ENCODE measurements around the gene CFAP299. TPM values are rescaled to one million over a fixed set of nuclear protein-coding genes. Genes with fewer than 3 reads are reported as not detected.

Gene CFAP299
- total RNA-seq, 1 experiment from 2014 or later, result not detected

GRCh38 chr4:80566203-80566872 is 230.8 kb downstream of the CFAP299 start:
- no peaks in the 10 kb centered on the region for H3K4me1 ChIP-seq (replicated peaks; ENCODE audit: insufficient read depth)
- no TSS peak for BruUV-seq (replicated peaks)
- H3K27me3 ChIP-seq (ENCODE audit: insufficient read depth, low read depth), result no peaks in the 10 kb centered on the region
- ChIA-PET CTCF (no interaction called here), POLR2A (ENCODE audit: unreplicated experiment) (no interaction called here)
- no peak overlapping the region for H3K4me3 ChIP-seq
- H3K4me2 ChIP-seq, result peak overlapping the region; percentile 40; the same call in 1 of the 2 replicates
- H3K27ac ChIP-seq, result no peak overlapping the region
- no peak for DNase-seq
- no peak overlapping the region for H2AFZ ChIP-seq
- no peaks in the 10 kb centered on the region for H3K36me3 ChIP-seq (ENCODE audit: low read depth)
- no peaks in the 10 kb centered on the region for H4K20me1 ChIP-seq (ENCODE audit: insufficient read depth)
- intact Hi-C loops (cut with micrococcal nuclease; ENCODE audit: unreplicated experiment), result no loop called here
- H3K79me2 ChIP-seq (ENCODE audit: low read depth), result no peaks in the 10 kb centered on the region
- TF ChIP-seq EZH2 (IDR thresholded peaks at IDR 0.05; ENCODE audit: low read depth), result no peak
- no peak for TF ChIP-seq CTCF (conservative IDR thresholded peaks at IDR 0.05)
- H3K9me2 ChIP-seq (ENCODE audit: insufficient read depth), result no peaks in the 10 kb centered on the region
- no peaks in the 10 kb centered on the region for H3K9me3 ChIP-seq (ENCODE audit: insufficient read depth, low read depth)
- no peaks in the 10 kb centered on the region for H3F3A ChIP-seq (ENCODE audit: insufficient read depth, low read depth)

DNA sequence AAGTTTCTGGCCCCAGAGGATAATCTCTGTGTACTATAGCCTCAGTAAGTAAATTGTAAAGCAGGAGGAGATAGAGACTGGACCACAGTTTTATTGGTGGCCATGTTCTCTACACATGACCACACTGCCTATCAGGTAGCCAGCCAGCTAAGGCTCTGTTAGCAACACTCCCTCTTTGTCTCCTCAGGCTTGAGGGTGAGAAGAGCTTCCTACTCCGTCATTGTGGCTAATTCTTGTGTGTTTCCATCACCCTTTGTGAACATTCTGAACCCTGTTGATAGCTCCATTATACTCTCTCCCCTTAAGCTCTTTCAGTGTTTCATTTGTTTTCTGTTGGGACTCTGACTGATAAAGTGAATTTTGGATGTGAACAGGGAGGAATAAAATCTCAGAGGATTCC is 233.4 kb downstream of the CFAP299 start:
- no peak for TF ChIP-seq CTCF (conservative IDR thresholded peaks at IDR 0.05)
- TF ChIP-seq EZH2 (IDR thresholded peaks at IDR 0.05; ENCODE audit: low read depth), result no peak
- Histone ChIP-seq H3K4me1 (replicated peaks; ENCODE audit: insufficient read depth) (no peaks in the 10 kb centered on the region), H3K9me3 (ENCODE audit: insufficient read depth, low read depth) (no peaks in the 10 kb centered on the region), H2AFZ (no peak overlapping the region), H3K36me3 (ENCODE audit: low read depth) (no peaks in the 10 kb centered on the region), H3K4me2 (no peak overlapping the region), H3K79me2 (ENCODE audit: low read depth) (no peaks in the 10 kb centered on the region), H4K20me1 (ENCODE audit: insufficient read depth) (no peaks in the 10 kb centered on the region), H3K9me2 (ENCODE audit: insufficient read depth) (no peaks in the 10 kb centered on the region), H3F3A (ENCODE audit: insufficient read depth, low read depth) (no peaks in the 10 kb centered on the region), H3K27ac (no peak overlapping the region), H3K4me3 (no peak overlapping the region), H3K27me3 (ENCODE audit: insufficient read depth, low read depth) (no peaks in the 10 kb centered on the region)
- BruUV-seq (replicated peaks), result no TSS peak
- intact Hi-C loops (cut with micrococcal nuclease; ENCODE audit: unreplicated experiment), result no loop called here
- ChIA-PET CTCF (no interaction called here), POLR2A (ENCODE audit: unreplicated experiment) (no interaction called here)
- DNase-seq, result no peak

- ChIA-PET POLR2A (ENCODE audit: unreplicated experiment) (no interaction called here), CTCF (interaction anchor here (0.7 kb wide), 1 partner anchor 462 kb away, joined by 19 read pairs; no protein-coding TSS in a partner anchor)
- Histone ChIP-seq H3K9me2 (ENCODE audit: insufficient read depth) (no peaks in the 10 kb centered on the region), H4K20me1 (ENCODE audit: insufficient read depth) (no peaks in the 10 kb centered on the region), H3K27ac (no peak overlapping the region), H3K4me3 (no peak overlapping the region), H3K27me3 (ENCODE audit: insufficient read depth, low read depth) (no peaks in the 10 kb centered on the region), H2AFZ (no peak overlapping the region), H3F3A (ENCODE audit: insufficient read depth, low read depth) (no peaks in the 10 kb centered on the region), H3K36me3 (ENCODE audit: low read depth) (no peaks in the 10 kb centered on the region), H3K79me2 (ENCODE audit: low read depth) (no peaks in the 10 kb centered on the region), H3K4me1 (replicated peaks; ENCODE audit: insufficient read depth) (no peaks in the 10 kb centered on the region), H3K9me3 (ENCODE audit: insufficient read depth, low read depth) (no peaks in the 10 kb centered on the region), H3K4me2 (no peak overlapping the region)
- BruUV-seq (replicated peaks), result no TSS peak
- intact Hi-C loops (cut with micrococcal nuclease; ENCODE audit: unreplicated experiment), result no loop called here
- TF ChIP-seq EZH2 (IDR thresholded peaks at IDR 0.05; ENCODE audit: low read depth) (no peak), CTCF (conservative IDR thresholded peaks at IDR 0.05) (no peak)
- DNase-seq, result no peak
These were observed 241.3 kb downstream of the CFAP299 start for GRCh38 chr4:80576796-80577195.
